HK-2 (cell line): ENCODE data around the gene INPP5K.

Source experiments
- DNase-seq: peaks from one replicate; pipeline ENCODE4 v3.0.0-alpha.2; 2018; ENCODE audit not compliant: unreplicated experiment

The INPP5K gene

GRCh38 chr17:1485423-1486376 is 30.7 kb downstream of the INPP5K start:
- peak; percentile 80 for DNase-seq

- no peak for DNase-seq
These were observed 31.6 kb downstream of the INPP5K start for GRCh38 chr17:1484676-1485422.

- DNase-seq = no peak
These were observed 32.3 kb downstream of the INPP5K start for GRCh38 chr17:1484060-1484535.

- no peak for DNase-seq
These were observed 33.7 kb downstream of the INPP5K start for GRCh38 chr17:1482680-1483079.

- no peak for DNase-seq
These were observed 34.7 kb downstream of the INPP5K start for GRCh38 chr17:1481736-1482135.

GRCh38 chr17:1480747-1481465 is 35.5 kb downstream of the INPP5K start:
- DNase-seq = no peak

- DNase-seq = no peak
These were observed 38.0 kb downstream of the INPP5K start for GRCh38 chr17:1478418-1478817.

- DNase-seq = no peak
These were observed 41.0 kb downstream of the INPP5K start for GRCh38 chr17:1475321-1475854.

- DNase-seq = peak; percentile 82
These were observed 41.8 kb downstream of the INPP5K start for GRCh38 chr17:1474402-1475189.

GRCh38 chr17:1473841-1474240 is 42.6 kb downstream of the INPP5K start:
- no peak for DNase-seq

- no peak for DNase-seq
These were observed 43.2 kb downstream of the INPP5K start for GRCh38 chr17:1473170-1473569.

GRCh38 chr17:1471911-1472821 is 44.2 kb downstream of the INPP5K start:
- DNase-seq = no peak

- DNase-seq = no peak
These were observed 44.9 kb downstream of the INPP5K start for GRCh38 chr17:1471490-1471889.

- DNase-seq = no peak
These were observed 45.5 kb downstream of the INPP5K start for GRCh38 chr17:1470755-1471462.

- no peak for DNase-seq
These were observed 46.2 kb downstream of the INPP5K start for GRCh38 chr17:1470071-1470754.

- no peak for DNase-seq
These were observed 47.1 kb downstream of the INPP5K start for GRCh38 chr17:1469231-1469852.

- no peak for DNase-seq
These were observed 48.4 kb downstream of the INPP5K start for GRCh38 chr17:1467898-1468492.

- DNase-seq = no peak
These were observed 49.2 kb downstream of the INPP5K start for GRCh38 chr17:1467258-1467657.
